GM10847 (cell line): Measurements from ENCODE around the gene DCP1A.

Experiments
- POLR2A ChIP-seq: IDR thresholded peaks from 2 replicates; pipeline ENCODE4 v1.6.1; 2011; ENCODE audit not compliant: insufficient read length; ENCODE audit errors: extremely low read depth

The DCP1A gene

GRCh38 chr3:53334742-53335141 is 12.6 kb downstream of the DCP1A start:
- TF ChIP-seq POLR2A = no peak

GRCh38 chr3:53331871-53332270 is 15.5 kb downstream of the DCP1A start:
- no peak for TF ChIP-seq POLR2A

GRCh38 chr3:53329897-53330296 is 17.4 kb downstream of the DCP1A start:
- TF ChIP-seq POLR2A = no peak

- no peak for TF ChIP-seq POLR2A
Observed at GRCh38 chr3:53328746-53329145, 18.6 kb downstream of the DCP1A start.

- no peak for TF ChIP-seq POLR2A
Observed at GRCh38 chr3:53324105-53324504, 23.2 kb downstream of the DCP1A start.

- TF ChIP-seq POLR2A = no peak
Observed at GRCh38 chr3:53320697-53321096, 26.6 kb downstream of the DCP1A start.

- TF ChIP-seq POLR2A = no peak
Observed at GRCh38 chr3:53318522-53318921, 28.8 kb downstream of the DCP1A start.

- TF ChIP-seq POLR2A = no peak
Observed at GRCh38 chr3:53312832-53313231, 34.5 kb downstream of the DCP1A start.

GRCh38 chr3:53311882-53312281 is 35.5 kb downstream of the DCP1A start:
- TF ChIP-seq POLR2A = no peak

GRCh38 chr3:53303957-53304356 is 43.4 kb downstream of the DCP1A start:
- no peak for TF ChIP-seq POLR2A

GRCh38 chr3:53303549-53303948 is 43.8 kb downstream of the DCP1A start:
- TF ChIP-seq POLR2A = no peak

GRCh38 chr3:53300826-53301225 is 46.5 kb downstream of the DCP1A start:
- TF ChIP-seq POLR2A = no peak

GRCh38 chr3:53295410-53295809 is 51.9 kb downstream of the DCP1A start:
- TF ChIP-seq POLR2A = no peak

GRCh38 chr3:53293867-53294266 is 53.5 kb downstream of the DCP1A start:
- TF ChIP-seq POLR2A = no peak

- no peak for TF ChIP-seq POLR2A
Observed at GRCh38 chr3:53288214-53288613, 59.1 kb downstream of the DCP1A start.

- no peak for TF ChIP-seq POLR2A
Observed at GRCh38 chr3:53287131-53287629, 60.2 kb downstream of the DCP1A start.

GRCh38 chr3:53286727-53287126 is 60.6 kb downstream of the DCP1A start:
- TF ChIP-seq POLR2A = no peak

GRCh38 chr3:53282581-53282980 is 64.8 kb downstream of the DCP1A start:
- TF ChIP-seq POLR2A = no peak
